Femur (tissue), 1 donor: ENCODE data around the gene PSMD5.

Source experiments
- DNase-seq: peaks from one replicate; pipeline ENCODE4 v3.0.0-alpha.2; 2017

The PSMD5 gene

GRCh38 chr9:120842685-120843485 is at the start of gene PSMD5:
Gene PSMD5 (minus strand): TSS chr9:120842922. CDS start chr9:120842909, 13 bp downstream.
- DNase-seq = peak; percentile 98

- no peak for DNase-seq
These were observed 49.4 kb upstream of the PSMD5 start for GRCh38 chr9:120891884-120892747.

- no peak for DNase-seq
These were observed 48.6 kb upstream of the PSMD5 start for GRCh38 chr9:120891245-120891883.

- DNase-seq = peak; percentile 80
These were observed 47.9 kb upstream of the PSMD5 start for GRCh38 chr9:120890320-120891244.

GRCh38 chr9:120889606-120890271 is 47.0 kb upstream of the PSMD5 start:
- no peak for DNase-seq

GRCh38 chr9:120888626-120889025 is 45.9 kb upstream of the PSMD5 start:
- DNase-seq = no peak

- no peak for DNase-seq
These were observed 43.8 kb upstream of the PSMD5 start for GRCh38 chr9:120886490-120886967.

GRCh38 chr9:120885958-120886357 is 43.2 kb upstream of the PSMD5 start:
- peak; percentile 69 for DNase-seq

- no peak for DNase-seq
These were observed 42.7 kb upstream of the PSMD5 start for GRCh38 chr9:120885457-120885856.

- DNase-seq = no peak
These were observed 40.9 kb upstream of the PSMD5 start for GRCh38 chr9:120883608-120883996.

- no peak for DNase-seq
These were observed 40.3 kb upstream of the PSMD5 start for GRCh38 chr9:120882935-120883607.

- DNase-seq = no peak
These were observed 36.7 kb upstream of the PSMD5 start for GRCh38 chr9:120879446-120879845.

- DNase-seq = no peak
These were observed 35.7 kb upstream of the PSMD5 start for GRCh38 chr9:120878188-120879130.

- DNase-seq = peak; percentile 78
These were observed 34.7 kb upstream of the PSMD5 start for GRCh38 chr9:120877276-120878034.

- DNase-seq = no peak
These were observed 34.1 kb upstream of the PSMD5 start, which contains the start of gene PHF19 for GRCh38 chr9:120876842-120877240. Gene PHF19 (minus strand): TSS chr9:120877188. CDS start chr9:120874741, 2,447 bp downstream.

GRCh38 chr9:120875954-120876841 is 33.5 kb upstream of the PSMD5 start:
- peak; percentile 92 for DNase-seq

GRCh38 chr9:120875643-120875953 is 32.9 kb upstream of the PSMD5 start:
- DNase-seq = no peak

- DNase-seq = no peak
These were observed 32.5 kb upstream of the PSMD5 start for GRCh38 chr9:120875195-120875565.
